DMS53 treated with DMSO at 0.1 percent for 48 hours (cell line): ENCODE measurements around the gene TMEM33.

Experiments used
- DNase-seq: peaks from one replicate; lab custom pipeline; 2025; ENCODE audit not compliant: unreplicated experiment; lab: John Stamatoyannopoulos, UW

TMEM33 gene

GRCh38 chr4:41939016-41939626, 3.9 kb downstream of the TMEM33 start:
- DNase-seq = no peak

GRCh38 chr4:41940834-41941233, 5.6 kb downstream of the TMEM33 start:
- no peak for DNase-seq

- no peak for DNase-seq
Measured at GRCh38 chr4:41943506-41943905, 8.3 kb downstream of the TMEM33 start.

GRCh38 chr4:41944089-41944488, 8.9 kb downstream of the TMEM33 start:
- no peak for DNase-seq

GRCh38 chr4:41949531-41949930, 14.3 kb downstream of the TMEM33 start:
- DNase-seq = no peak

GRCh38 chr4:41957634-41958033, 22.4 kb downstream of the TMEM33 start:
- DNase-seq = peak; percentile 34

GRCh38 chr4:41963105-41963504, 27.9 kb downstream of the TMEM33 start:
- DNase-seq = peak; percentile 13

GRCh38 chr4:41964401-41964800, 29.2 kb downstream of the TMEM33 start:
- no peak for DNase-seq

GRCh38 chr4:41967392-41967791, 32.2 kb downstream of the TMEM33 start:
- DNase-seq = peak; percentile 91

- no peak for DNase-seq
Measured at GRCh38 chr4:41969671-41970070, 34.4 kb downstream of the TMEM33 start.

- no peak for DNase-seq
Measured at GRCh38 chr4:41975341-41975740, 40.1 kb downstream of the TMEM33 start.

GRCh38 chr4:41976775-41977516, 41.7 kb downstream of the TMEM33 start:
- peak; percentile 65 for DNase-seq

GRCh38 chr4:41977709-41978108, 42.5 kb downstream of the TMEM33 start:
- DNase-seq = no peak

- no peak for DNase-seq
Measured at GRCh38 chr4:41981456-41981855, 46.2 kb downstream of the TMEM33 start, which contains the start of gene DCAF4L1. Gene DCAF4L1, plus strand, starts transcription at chr4:41981756. Its CDS starts 37 bp downstream, at chr4:41981793.

GRCh38 chr4:41982716-41983115, 47.5 kb downstream of the TMEM33 start:
- DNase-seq = no peak

GRCh38 chr4:41985151-41985550, 49.9 kb downstream of the TMEM33 start:
- no peak for DNase-seq

- DNase-seq = no peak
Measured at GRCh38 chr4:41989994-41990364, 54.8 kb downstream of the TMEM33 start.

- DNase-seq = peak; percentile 97
Measured at GRCh38 chr4:41990365-41991111, 55.3 kb downstream of the TMEM33 start, which contains the start of gene SLC30A9. Gene SLC30A9, plus strand, starts transcription at chr4:41990530. Its CDS starts 122 bp downstream, at chr4:41990652.

- no peak for DNase-seq
Measured at GRCh38 chr4:41991916-41992767, 56.9 kb downstream of the TMEM33 start.

GRCh38 chr4:41992967-41993857, 58.0 kb downstream of the TMEM33 start:
- no peak for DNase-seq
